Measurements from ENCODE around the gene C1S.
A peak's percentile ranks its signal among the peaks of the same experiment; 100 is the strongest.
"Not testable (repeated sequence)": the region's sequence is repeated elsewhere in the genome, so short reads cannot be mapped to it uniquely, and the experiment has no call there.

Gene C1S

GRCh38 chr12:7081037-7081436 is 20.5 kb downstream of the C1S start:
- DNase-seq, result no peak

DNA sequence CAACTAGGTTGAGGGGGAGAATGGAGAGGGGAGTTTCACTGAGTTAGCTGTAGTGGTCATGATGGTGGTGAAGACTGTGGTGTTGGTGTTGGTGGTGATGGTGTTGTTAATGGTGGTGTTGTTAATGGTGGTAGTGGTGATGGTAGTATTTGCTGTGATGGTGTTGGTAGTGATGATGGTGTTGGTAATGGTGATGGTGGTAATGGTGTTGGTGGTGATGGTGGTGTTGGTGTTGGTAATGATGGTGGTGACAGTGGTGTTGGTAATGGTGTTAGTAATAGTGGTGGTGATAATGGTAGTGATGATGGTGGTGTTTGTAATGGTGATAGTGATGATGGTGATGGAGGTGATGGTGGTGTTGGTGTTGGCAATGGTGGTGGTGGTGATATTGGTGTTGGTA is 22.6 kb downstream of the C1S start:
- DNase-seq, result no peak

GRCh38 chr12:7089196-7089871 is 28.8 kb downstream of the C1S start:
- no peak for DNase-seq

- no peak for DNase-seq
These were observed 29.9 kb downstream of the C1S start for GRCh38 chr12:7090222-7090998.

- DNase-seq, result no peak
These were observed 30.7 kb downstream of the C1S start for GRCh38 chr12:7091171-7091570.

DNA sequence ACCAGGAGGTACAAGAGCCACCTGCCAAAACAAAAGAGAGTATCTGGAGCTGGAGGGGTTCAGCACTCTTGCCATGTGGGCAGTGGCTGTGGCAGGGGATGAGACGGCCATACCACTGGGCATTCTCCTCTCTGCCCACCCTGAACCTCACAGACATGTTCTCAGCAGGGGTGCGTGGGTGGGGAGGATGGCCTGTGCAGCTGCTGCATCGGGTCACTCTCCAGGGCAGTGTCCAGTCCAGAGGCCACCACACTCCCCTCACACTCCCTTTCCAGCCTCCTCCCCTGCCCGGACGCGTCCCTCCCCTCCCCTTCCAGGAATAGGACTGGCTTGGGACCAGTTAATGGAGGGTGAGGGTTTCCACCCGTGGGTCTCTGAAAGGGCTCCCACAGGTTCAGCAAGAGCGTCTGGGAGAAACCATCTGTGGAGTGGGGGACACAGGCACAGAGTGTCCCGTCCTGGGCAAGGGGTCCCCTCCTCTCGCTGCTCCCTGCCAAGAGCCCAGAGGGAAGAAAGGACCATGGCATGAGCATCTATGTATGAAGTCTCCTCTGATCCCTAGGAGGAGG is 31.2 kb downstream of the C1S start:
- DNase-seq, result peak; percentile 24

DNA sequence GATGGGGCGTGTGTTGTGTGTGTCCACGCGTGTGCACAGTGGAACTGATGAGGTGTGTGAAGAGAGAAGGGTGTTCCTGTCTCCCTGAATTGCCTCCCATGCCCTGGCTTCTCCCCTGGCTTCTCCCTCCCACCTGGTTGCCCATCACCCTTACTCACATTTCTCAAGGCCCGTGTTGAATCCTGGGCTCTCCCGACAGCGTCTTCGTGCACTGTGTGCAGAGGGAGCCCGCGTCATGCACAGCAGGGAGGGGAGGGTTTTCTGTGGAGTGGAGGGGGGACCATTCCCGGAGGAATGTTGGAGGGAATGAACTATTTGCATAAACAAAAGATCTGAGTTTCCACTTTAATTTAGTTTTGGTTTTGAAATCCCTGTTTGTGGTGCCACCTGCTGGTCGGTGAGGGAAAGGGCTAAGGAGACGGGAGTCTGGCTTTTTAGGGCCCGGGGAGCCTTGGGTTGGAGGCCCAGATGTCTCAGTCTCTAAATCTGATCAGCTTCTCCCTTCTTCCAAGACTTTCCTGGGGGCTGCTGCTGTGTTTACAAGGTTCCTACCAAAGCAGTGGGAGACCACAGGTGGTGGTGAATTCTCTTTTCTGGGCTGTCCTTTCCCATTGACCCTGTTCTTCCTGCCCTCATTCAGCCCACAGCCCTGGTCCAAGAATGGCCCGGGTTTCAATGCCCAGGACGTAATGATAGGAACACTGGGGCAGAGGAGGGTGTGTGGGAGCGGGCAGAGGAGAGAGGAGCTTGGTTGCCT is 31.9 kb downstream of the C1S start, which contains the start of gene C1R:
C1R (minus strand) TSS at position 217 of the 757 bp plus-strand sequence; CDS start at position 160, 57 bp downstream.
- DNase-seq, result peak; percentile 89

GRCh38 chr12:7092986-7093460 is 32.5 kb downstream of the C1S start:
- DNase-seq, result no peak

DNA sequence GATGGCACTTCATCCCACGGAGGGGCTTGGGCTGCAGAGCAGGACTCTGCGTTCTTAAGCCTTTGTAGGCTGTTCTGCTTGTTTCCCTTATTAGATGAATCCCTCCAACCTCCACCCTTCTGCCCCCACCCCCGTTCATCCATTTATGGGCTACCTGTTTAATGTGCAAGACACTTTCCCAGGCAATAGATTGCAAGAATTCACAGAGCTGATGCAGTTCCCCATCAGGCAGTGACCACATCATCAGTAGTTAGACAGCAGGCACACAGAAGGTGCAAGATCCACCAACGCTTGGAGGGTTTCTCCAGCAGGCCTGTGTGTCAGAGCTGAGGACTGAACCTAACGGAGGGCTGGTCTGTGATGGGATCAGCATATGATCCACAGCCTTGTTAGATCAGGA is 33.0 kb downstream of the C1S start:
- no peak for DNase-seq

DNA sequence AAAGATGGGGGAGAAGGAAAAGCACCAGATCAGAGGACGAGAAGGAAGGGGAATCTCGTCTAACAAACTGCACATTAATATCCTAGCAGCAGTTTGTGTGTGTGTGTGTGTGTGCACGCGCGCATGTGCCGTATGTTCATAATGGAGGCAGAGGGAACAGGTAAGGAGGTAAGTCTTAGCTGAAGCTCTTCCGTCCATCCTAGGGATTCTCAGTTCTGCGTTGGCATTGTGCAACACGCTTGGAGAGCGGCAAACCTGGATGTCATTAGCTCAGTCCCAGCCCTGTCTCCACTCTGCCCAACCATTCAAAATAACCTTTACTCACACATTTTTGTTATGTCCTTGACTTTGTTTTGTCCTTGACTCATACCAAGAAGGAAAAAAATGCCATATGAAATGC is 33.4 kb downstream of the C1S start:
- no peak for DNase-seq

DNA sequence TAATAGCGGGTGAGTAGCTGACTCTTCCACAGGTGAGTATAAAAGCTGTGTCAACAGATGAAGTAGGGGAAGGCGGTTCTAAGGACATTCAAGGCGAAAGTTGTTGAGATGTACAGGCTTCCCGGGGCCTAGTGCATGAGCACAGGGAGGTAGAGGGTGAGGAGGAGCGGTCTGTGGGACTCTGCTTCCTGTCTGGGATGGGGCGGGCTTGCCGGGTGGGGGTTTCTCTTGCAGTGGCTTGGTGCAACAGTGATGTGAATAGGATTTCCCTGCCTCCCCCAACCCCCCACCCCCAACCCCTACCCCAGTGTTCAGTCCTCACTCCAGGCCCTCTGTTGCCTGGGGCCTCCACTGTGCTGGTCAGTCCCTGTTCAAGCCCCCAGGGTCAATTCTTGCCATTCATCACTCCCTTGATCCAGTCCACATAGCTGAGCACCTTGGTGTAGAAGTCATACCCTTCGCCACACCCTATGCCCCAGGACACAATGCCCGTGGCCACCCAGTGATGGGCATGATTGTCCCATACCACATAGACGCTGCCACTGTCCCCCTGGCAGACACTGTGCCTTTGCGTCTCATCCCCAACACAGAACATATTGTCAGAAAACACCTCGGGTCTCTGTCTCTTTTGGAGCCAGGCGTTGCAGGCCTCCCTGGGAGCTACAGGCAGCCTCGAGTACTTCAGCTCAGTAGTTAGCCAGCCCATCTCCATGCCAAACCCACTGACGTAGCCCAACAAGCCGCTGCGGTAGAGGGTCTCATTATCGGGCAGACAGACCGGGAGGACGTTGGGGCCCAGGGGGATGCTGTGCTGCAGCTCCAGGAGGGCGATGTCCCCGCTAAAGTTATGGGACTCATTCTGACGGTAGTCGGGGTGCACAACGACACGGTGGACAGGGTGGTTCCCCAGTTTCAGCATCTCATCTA is 35.8 kb downstream of the C1S start:
- DNase-seq, result no peak

GRCh38 chr12:7096979-7097378 is 36.5 kb downstream of the C1S start:
- no peak for DNase-seq

DNA sequence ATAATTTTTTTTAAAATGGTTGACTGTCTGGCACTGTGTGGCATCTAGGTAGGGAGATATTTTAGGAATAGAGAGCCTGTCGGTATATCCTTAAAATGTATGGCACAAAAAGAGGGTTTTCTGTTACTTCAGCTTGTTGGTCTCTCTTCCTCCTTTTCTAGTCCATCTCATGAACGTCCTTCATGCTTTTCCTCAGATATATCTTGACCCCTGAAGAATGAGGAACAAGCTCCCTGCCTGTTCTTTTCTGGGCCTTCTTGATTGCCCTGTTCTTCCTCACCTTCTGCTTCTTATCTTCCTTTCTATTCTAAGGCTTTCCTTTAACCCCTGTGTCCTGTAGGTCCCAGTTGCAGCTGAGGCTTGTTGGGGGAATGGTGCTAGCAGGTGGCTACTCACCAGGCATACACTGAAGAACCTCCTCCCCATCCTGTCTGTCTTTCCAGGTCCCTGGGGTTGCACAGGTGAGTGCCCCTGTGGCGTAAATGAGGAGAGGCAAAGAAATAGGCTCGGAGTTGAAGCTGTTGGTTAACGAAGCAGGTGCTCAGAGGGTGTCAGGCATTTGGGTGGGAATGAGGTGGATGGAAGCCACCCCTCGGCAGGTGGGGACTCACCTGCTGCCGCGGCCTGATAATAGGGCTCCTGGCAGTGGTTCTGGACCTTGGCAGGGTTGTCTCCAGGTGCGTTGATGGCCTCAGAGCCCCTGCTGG is 38.9 kb downstream of the C1S start:
- no peak for DNase-seq

DNA sequence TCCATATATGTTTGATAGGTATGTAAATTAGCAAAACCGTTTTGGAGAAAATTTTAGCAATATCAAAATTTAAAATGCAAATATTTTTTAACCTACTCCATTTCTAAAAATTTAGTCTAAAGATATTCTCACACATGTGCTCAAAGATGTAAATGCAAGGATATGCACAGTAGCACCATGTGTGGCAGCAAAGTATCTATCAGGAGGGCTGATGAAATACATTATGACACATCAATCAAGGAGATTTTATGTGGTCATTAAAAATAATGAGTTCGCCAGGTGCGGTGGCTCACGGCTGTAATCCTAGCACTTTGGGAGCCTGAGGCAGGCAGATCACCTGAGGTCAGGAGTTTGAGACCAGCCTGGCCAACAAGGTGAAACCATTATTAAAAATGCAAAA is 39.7 kb downstream of the C1S start:
- DNase-seq, result no peak

- DNase-seq, result no peak
These were observed 40.7 kb downstream of the C1S start for GRCh38 chr12:7101047-7101693.

- DNase-seq, result no peak
These were observed 41.2 kb downstream of the C1S start for GRCh38 chr12:7101694-7102131.

DNA sequence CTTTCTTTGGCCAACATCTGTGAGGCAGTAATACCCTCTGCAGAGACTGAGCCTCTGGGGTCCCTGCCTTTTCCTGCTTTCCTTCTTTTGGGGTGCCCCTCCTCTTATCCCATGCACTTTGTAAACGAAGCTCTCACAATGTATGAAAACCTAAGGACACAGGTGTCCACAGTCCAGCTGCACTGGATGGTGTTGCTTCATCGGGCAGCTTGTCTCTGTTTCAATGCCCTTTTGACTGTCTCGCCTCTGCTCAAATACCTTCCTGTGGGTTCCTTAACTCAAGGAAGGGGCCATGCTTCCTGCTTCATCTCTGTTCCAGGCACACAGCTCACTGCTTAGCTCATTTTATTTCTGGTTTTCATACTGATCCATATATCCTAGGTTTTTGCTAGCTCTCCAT is 42.1 kb downstream of the C1S start:
- DNase-seq, result no peak

DNA sequence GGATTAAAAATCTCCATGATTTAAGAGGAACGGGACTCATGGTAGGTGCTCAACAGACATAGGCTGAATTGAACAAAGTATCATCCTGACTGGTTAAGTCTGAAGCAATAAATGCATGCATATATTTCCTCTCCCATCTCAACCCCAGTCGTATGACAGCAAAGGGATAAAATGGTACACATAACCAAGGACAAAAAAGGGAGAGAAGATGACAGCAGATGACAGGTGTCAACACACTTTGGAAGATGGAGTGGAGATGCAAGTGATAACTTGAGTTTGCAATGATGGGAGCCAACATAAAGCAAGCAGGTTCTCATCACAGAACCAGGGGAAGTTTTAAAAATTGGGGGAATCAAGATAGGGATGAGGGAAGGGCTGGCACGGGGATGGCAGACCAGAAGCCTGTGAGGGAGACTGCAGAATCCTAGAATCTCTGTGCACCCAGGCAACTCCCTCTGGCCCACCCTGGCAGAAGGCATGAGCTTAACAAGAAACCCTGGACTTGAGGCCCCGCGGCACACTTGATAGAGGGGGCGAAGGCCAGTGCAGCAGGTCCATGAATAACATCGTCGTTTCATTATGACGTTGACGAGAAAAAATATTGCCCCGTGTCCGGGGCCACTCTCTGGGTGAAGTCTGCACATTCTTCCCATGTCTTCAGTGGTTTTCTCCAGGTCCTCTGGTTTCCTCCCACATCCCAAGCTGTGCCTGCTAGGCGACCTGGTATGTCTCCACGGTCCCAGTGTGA is 43.5 kb downstream of the C1S start:
- no peak for DNase-seq

GRCh38 chr12:7106082-7106481 is 45.6 kb downstream of the C1S start:
- DNase-seq, result no peak

DNA sequence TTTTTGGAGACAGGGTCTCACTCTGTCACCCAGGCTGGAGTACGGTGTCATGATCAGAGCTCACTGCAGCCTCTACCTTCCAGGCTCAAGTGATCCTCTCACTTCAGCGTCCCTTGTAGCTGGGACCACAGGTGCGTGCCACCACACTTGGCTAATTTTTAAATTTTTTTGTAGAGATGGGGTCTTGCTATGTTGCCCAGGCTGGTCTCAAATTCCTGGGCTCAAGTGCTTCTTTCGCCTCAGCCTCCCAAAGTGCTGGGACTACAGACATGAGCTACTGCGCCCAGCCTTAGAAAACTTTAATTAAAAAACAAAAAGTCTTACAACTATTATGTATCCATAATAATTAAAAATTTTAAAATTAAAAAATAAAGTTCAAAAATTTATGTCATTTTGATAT is 46.7 kb downstream of the C1S start:
- DNase-seq, result not testable (repeated sequence)

All from EL (cell line).